ENCODE measurements around the gene CLTC. TPM values are rescaled to one million over a fixed set of nuclear protein-coding genes. Genes with fewer than 3 reads are reported as not detected.
A peak's percentile ranks its signal among the peaks of the same experiment; 100 is the strongest.

CLTC gene
- total RNA-seq, 2 donors from 2014 or later = 342 to 393 TPM

GRCh38 chr17:59620518-59621259 lies 994 bp downstream of the CLTC start:
- Mint-ChIP-seq H3K4me1 (peaks cover 41% of the 10 kb centered on the region), H3K27me3 (ENCODE audit: insufficient read depth) (no peaks in the 10 kb centered on the region), H3K4me3 (peak overlapping the region; percentile 98), H3K27ac (peak overlapping the region; percentile 97), H3K9me3 (no peaks in the 10 kb centered on the region), H3K36me3 (ENCODE audit: low read depth) (peaks cover 3% of the 10 kb centered on the region)
- peaks cover 9% of the 10 kb centered on the region for H3K36me3 ChIP-seq (ENCODE audit: control insufficient read depth, insufficient read depth, low read length)
- 3 to 16% methylated on average over 3 to 8 of the region's 14 CpGs for WGBS, 2 experiments (ENCODE audit: insufficient coverage in 1 of 2, insufficient read length in 1 of 2)
- peak overlapping the region; percentile 93 for H3K4me3 ChIP-seq (ENCODE audit: low read length)
- no peak for TF ChIP-seq CTCF (conservative IDR thresholded peaks at IDR 0.05)
- H3K9me3 ChIP-seq (ENCODE audit: control insufficient read depth, low read length) = no peaks in the 10 kb centered on the region
- peak overlapping the region; percentile 95 for H3K9ac ChIP-seq (ENCODE audit: extremely low read depth, low read length, poor library complexity, severe bottlenecking)
- H3K27ac ChIP-seq (ENCODE audit: low read depth, low read length) = no peak overlapping the region
- H3K4me1 ChIP-seq (ENCODE audit: control insufficient read depth, insufficient read depth, low read length) = peaks cover 5% of the 10 kb centered on the region
- no peaks in the 10 kb centered on the region for H3K27me3 ChIP-seq (ENCODE audit: control insufficient read depth, insufficient read depth, low read length, poor library complexity, severe bottlenecking)
- DNase-seq = peak; percentile 80

GRCh38 chr17:59621771-59622170 lies 2.1 kb downstream of the CLTC start:
- Mint-ChIP-seq H3K27me3 (ENCODE audit: insufficient read depth) (no peaks in the 10 kb centered on the region), H3K4me3 (peak overlapping the region; percentile 98), H3K27ac (peak overlapping the region; percentile 90), H3K36me3 (ENCODE audit: low read depth) (peaks cover 3% of the 10 kb centered on the region), H3K4me1 (peaks cover 37% of the 10 kb centered on the region), H3K9me3 (no peaks in the 10 kb centered on the region)
- Histone ChIP-seq H3K4me1 (ENCODE audit: control insufficient read depth, insufficient read depth, low read length) (peaks cover 3% of the 10 kb centered on the region), H3K9me3 (ENCODE audit: control insufficient read depth, low read length) (no peaks in the 10 kb centered on the region), H3K9ac (ENCODE audit: extremely low read depth, low read length, poor library complexity, severe bottlenecking) (peak overlapping the region; percentile 55), H3K36me3 (ENCODE audit: control insufficient read depth, insufficient read depth, low read length) (peaks cover 18% of the 10 kb centered on the region), H3K4me3 (ENCODE audit: low read length) (peak overlapping the region; percentile 93), H3K27ac (ENCODE audit: low read depth, low read length) (no peak overlapping the region), H3K27me3 (ENCODE audit: control insufficient read depth, insufficient read depth, low read length, poor library complexity, severe bottlenecking) (no peaks in the 10 kb centered on the region)
- no peak for TF ChIP-seq CTCF (conservative IDR thresholded peaks at IDR 0.05)
- no peak for DNase-seq
- 78% methylated on average over 3 of the region's 4 CpGs; no CpG with 5 or more reads in 1 of the 2 experiments for WGBS, 2 experiments (ENCODE audit: insufficient coverage in 1 of 2, insufficient read length in 1 of 2)

GRCh38 chr17:59623151-59623550 lies 3.5 kb downstream of the CLTC start:
- H3K9ac ChIP-seq (ENCODE audit: extremely low read depth, low read length, poor library complexity, severe bottlenecking) = no peak overlapping the region

More at GRCh38 chr17:59623151-59623550, 3.5 kb downstream of the CLTC start:
- Mint-ChIP-seq H3K9me3 (no peaks in the 10 kb centered on the region), H3K4me3 (peak overlapping the region; percentile 98), H3K27ac (peak overlapping the region; percentile 4), H3K36me3 (ENCODE audit: low read depth) (peaks cover 3% of the 10 kb centered on the region), H3K4me1 (peaks cover 33% of the 10 kb centered on the region), H3K27me3 (ENCODE audit: insufficient read depth) (no peaks in the 10 kb centered on the region)
- H3K9me3 ChIP-seq (ENCODE audit: control insufficient read depth, low read length) = no peaks in the 10 kb centered on the region
- peak overlapping the region; percentile 93 for H3K4me3 ChIP-seq (ENCODE audit: low read length)
- no peaks in the 10 kb centered on the region for H3K4me1 ChIP-seq (ENCODE audit: control insufficient read depth, insufficient read depth, low read length)
- no peaks in the 10 kb centered on the region for H3K27me3 ChIP-seq (ENCODE audit: control insufficient read depth, insufficient read depth, low read length, poor library complexity, severe bottlenecking)
- 75 to 100% methylated on average over 2 of the region's 2 CpGs for WGBS, 2 experiments (ENCODE audit: insufficient coverage in 1 of 2, insufficient read length in 1 of 2)
- TF ChIP-seq CTCF (conservative IDR thresholded peaks at IDR 0.05) = no peak
- peaks cover 21% of the 10 kb centered on the region for H3K36me3 ChIP-seq (ENCODE audit: control insufficient read depth, insufficient read depth, low read length)
- no peak for DNase-seq
- no peak overlapping the region for H3K27ac ChIP-seq (ENCODE audit: low read depth, low read length)
